ENCODE results near the gene ZNF14.
A peak's percentile ranks its signal among the peaks of the same experiment; 100 is the strongest.
"Not testable (repeated sequence)": the region's sequence is repeated elsewhere in the genome, so short reads cannot be mapped to it uniquely, and the experiment has no call there.

ZNF14 gene

GRCh38 chr19:19686580-19686979, 46.3 kb downstream of the ZNF14 start:
- no peak for DNase-seq

DNA sequence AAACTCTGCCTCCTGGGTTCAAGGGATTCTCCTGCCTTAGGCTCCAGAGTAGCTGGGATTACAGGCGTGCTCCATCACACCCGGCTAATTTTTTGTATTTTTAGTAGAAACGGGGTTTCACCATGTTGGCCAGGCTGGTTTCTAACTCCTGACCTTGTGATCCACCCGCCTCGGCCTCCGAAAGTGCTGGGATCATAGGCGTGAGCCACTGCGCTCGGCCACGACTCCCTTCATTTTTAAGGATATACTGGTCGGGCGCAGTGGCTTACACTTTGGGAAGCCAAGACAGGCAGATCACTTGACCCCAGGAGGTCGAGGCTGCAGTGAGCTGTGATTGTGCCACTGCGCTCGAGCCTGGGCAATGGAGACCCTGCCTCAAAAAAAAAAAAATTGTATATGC, 46.8 kb downstream of the ZNF14 start:
- not testable (repeated sequence) for DNase-seq

DNA sequence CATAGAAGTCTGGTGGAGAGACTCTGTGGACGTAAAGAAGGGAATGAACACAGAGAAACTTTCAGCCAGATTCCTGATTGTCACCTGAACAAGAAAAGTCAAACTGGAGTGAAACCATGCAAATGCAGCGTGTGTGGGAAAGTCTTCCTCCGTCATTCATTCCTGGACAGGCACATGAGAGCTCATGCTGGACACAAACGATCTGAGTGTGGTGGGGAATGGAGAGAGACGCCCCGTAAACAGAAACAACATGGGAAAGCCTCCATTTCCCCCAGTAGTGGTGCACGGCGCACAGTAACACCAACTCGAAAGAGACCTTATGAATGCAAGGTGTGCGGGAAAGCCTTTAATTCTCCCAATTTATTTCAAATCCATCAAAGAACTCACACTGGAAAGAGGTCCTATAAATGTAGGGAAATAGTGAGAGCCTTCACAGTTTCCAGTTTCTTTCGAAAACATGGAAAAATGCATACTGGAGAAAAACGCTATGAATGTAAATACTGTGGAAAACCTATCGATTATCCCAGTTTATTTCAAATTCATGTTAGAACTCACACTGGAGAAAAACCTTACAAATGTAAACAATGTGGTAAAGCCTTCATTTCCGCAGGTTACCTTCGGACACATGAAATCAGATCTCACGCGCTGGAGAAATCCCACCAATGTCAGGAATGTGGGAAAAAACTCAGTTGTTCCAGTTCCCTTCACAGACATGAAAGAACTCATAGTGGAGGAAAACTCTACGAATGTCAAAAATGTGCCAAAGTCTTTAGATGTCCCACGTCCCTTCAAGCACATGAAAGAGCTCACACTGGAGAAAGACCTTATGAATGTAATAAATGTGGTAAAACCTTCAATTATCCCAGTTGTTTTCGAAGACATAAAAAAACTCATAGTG, 53.5 kb downstream of the ZNF14 start:
- DNase-seq = no peak

DNA sequence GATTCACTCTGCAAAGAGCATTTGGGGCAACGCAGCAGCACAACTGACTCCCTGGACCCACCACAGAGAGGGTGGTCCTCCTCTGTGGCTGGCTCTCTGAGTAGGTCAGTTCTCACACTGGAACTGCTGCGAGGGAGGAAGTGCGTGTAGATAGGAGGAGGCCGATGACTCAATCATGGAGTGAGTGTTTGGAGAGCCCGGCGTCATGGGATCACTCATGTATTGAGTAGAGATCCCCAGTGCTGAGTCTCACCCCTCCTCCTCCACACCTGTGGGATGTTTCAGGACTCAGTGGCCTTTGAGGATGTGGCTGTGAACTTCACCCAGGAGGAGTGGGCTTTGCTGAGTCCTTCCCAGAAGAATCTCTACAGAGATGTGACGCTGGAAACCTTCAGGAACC, 55.3 kb downstream of the ZNF14 start:
- DNase-seq = no peak

- no peak for DNase-seq
These were observed 58.6 kb downstream of the ZNF14 start for GRCh38 chr19:19674315-19674714.

GRCh38 chr19:19672816-19673215, 60.1 kb downstream of the ZNF14 start:
- DNase-seq = no peak

- no peak for DNase-seq
These were observed 62.8 kb downstream of the ZNF14 start for GRCh38 chr19:19670070-19670551.

- peak; percentile 94 for DNase-seq
These were observed 64.5 kb downstream of the ZNF14 start, which contains the start of gene ZNF101 for GRCh38 chr19:19668230-19669012. Gene ZNF101, plus strand, starts transcription at chr19:19668839. Its CDS starts 125 bp downstream, at chr19:19668964.

DNA sequence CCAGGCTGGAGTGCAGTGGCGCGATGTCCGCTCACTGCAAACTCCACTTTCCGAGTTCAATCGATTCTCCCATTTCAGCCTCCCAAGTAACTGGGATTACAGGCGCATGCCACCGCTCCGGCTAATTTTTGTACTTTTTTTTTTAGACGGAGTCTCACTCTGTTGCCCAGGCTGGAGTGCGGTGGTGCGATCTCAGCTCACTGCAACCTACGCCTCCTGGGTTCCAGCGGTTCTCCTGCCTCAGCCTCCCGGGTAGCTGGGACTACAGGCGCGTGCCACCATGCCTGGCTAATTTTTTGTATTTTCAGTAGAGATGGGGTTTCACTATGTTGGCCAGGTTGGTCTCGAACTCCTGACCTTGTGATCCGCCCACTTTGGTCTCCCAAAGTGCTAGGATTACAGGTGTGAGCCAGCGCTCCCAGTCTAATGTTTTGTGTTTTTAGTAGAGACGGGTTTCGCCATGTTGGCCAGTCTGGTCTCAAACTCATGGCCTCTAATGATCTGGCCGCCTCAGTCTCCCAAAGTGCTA, 67.4 kb downstream of the ZNF14 start:
- not testable (repeated sequence) for DNase-seq

DNA sequence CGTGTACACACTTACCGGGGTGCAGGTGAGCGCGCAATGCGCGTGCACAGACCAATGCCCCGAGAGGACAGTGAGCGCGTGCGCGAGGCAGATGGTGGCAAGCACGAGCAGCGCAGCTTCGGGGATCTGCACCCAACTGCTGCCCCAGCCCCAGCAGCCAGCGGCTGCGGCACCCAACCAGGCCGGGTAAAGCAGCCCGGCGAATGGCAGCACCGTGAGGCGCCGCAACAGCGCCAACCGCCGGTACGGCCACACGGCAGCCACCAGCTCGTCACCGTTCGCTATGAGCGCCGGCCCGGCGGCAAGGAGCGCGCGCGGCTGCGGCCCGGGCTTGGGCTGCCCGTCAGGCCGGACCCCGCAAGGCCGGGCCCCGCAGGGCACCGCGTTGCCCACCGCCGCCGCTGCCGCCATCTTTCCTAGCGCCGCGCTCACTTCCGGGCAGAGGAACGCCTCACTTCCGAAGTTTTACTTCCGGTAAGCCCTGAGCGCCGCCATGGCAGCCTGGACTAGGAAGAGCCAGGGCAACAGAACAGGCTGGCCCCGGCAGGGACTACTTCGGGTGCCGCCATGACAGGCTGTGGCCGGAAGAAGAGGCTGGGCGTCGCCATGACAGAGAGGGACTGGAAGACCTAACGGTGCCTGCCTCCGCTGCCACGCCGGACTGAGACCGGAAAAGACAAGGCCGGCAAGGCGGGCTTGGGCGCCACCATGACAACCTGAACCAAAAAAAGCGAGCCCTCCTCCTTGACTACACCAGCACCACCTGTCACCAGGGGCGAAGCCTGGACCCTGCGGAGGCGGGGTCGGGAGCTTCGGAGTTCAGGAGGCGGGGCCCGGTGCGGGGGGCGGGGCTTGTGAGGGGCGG, 69.4 kb downstream of the ZNF14 start, which contains the start of gene ATP13A1:
Gene ATP13A1, minus strand, starts transcription at position 421 of the 865 bp plus-strand sequence. Its CDS starts 10 bp downstream, at position 411.
- DNase-seq = peak; percentile 98

DNA sequence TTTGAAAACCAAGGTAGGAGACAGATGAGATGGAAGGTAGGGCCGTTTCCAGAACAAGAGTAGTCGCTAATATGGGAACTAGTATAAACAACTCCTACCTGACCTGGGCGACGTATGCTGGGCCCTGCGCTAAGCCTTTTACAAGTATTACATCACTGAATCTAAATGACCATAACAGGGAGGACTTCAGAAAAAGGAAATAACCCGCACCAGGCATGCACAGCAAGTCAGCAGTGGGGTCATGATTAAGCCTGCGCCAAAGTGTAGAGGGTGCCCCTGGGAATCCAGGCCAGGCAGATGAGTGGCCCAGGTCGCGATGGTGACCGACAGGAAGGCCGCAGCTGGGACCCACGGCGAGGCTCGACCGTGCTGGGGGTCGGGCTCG, 70.0 kb downstream of the ZNF14 start:
- DNase-seq = no peak

GRCh38 chr19:19662344-19662743, 70.6 kb downstream of the ZNF14 start:
- no peak for DNase-seq

GRCh38 chr19:19661675-19662251, 71.1 kb downstream of the ZNF14 start:
- peak; percentile 68 for DNase-seq

DNA sequence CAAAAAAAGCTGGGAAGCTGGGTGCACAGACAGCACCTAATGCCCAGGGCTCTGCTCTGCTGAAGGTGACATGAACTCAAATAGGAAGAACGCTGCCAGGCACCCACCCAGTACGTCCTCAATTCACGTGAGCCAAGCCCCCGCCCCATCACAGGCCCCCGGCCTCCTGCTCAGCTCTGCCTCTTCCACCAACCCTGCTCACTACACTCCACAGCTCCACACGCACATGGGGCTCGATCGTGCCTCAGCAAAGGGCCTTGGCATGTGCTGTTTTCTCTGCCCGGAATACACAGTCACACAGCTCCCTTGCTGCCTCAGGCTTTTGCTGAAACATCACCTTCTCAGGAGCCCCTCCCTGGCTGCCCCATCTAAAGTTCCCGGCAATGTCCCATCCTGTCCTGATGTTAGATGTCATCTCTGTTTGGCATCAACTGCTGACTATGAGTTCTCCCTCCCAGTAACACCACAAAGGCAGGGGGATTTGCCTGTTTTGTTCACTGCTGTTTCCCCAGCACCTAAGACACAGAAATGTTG, 71.7 kb downstream of the ZNF14 start:
- no peak for DNase-seq
